ENCODE measurements around the gene OR2A12. TPM values are rescaled to one million over a fixed set of nuclear protein-coding genes. Genes with fewer than 3 reads are reported as not detected.

The OR2A12 gene
- total RNA-seq = not detected in 2 replicates

DNA sequence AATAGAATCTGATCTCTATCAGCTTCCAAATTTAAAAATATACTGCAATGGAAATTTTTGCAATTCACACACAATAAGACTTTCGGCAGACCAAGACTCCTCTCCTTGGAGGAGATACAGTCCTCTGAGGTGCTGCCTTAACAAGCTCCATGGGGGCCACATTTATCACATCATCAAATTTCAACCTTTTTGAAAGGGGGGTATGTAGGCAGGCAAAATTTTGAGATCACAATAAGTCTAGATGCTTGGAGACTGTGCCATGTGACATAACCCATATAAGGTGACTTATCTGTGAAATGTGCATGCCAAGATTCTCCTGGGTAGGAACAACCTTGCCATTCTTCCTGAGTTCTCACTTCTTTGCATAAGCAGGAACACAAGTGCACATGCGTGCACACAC is at the start of gene OR2A12:
OR2A12 (plus strand) TSS at position 301 of the 400 bp plus-strand sequence. CDS start 8,830 bp downstream, outside the sequence.

DNA sequence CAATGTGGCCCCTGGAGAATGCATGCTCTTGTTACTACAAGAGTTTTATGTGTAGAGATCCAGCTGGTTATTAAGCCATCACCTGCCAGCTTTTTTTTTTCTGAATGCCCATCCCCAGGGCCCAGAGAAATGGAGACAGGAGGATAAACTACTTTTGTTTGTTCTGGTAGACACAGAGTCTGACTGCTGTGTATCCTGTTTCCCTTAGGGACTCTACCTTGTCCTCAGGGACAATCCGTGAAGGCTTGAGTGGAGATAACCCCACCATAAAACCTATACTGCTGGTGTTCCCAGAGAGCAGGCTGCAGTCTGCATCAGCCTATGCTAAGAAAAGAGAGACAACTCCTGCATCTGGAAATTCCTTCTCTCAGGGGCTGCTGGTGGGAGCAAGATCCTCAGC is 37.4 kb upstream of the OR2A12 start, which contains the start of gene OR2A5:
OR2A5 (plus strand) TSS at position 301 of the 400 bp plus-strand sequence. CDS start 1,454 bp downstream, outside the sequence.

DNA sequence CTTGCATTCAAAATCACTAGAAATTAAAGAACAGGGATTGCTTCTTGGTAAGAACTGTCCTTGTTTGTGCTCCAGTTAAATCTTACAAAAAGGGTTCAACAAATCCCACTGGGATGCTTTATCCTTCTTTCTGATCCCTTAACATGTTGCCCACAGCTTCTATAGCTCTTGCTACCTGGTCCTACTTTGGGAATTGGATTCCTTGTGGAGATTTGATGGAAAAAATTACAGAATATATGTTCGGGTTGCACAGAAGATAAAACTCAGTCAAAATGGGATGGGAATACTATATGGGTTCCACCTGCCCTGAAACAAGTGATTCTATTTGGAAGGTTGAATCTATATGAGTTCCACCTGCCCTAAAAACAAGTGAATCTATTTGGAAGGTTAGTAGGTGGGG is 16.6 kb upstream of the OR2A12 start, which contains the start of gene OR2A25:
OR2A25 (plus strand) TSS at position 301 of the 400 bp plus-strand sequence. CDS start 4,409 bp downstream, outside the sequence.

DNA sequence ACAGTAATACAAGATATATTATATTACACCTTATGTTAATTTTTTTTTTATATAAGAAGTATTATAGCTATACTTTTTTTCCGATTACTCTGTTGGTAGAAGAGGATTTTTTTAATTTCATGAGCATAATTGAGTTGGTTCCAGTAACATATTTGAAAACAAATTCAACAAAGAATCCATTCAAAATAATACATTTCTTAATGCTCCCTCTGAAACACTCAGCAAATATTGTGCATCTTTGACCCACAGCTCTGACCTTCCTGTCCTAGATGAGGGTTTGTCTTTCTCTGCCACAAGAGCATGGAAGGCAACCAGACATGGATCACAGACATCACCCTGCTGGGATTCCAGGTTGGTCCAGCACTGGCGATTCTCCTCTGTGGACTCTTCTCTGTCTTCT is 23.2 kb downstream of the OR2A12 start, which contains the start of gene OR2A2:
OR2A2 (plus strand) TSS at position 301 of the 400 bp plus-strand sequence; CDS start at position 301, 0 bp downstream.

GRCh38 chr7:144122876-144123275 is 36.8 kb downstream of the OR2A12 start, which contains the start of gene OR2A14:
Gene OR2A14, plus strand, starts transcription at chr7:144123176. Its CDS starts 5,937 bp downstream, at chr7:144129113.

Other genes with a start within 250 kb of the OR2A12 start
- gene TCAF1, start 184.1 kb upstream of the OR2A12 start, total RNA-seq = 20.1 and 53.7 TPM in 2 replicates
- gene OR2F2, start 151.0 kb upstream of the OR2A12 start, total RNA-seq = not detected in 2 replicates
- gene OR2F1, start 131.4 kb upstream of the OR2A12 start, total RNA-seq = under 0.01 TPM in 1 of 2 replicates, not detected in the other
- gene OR6B1, start 86.0 kb upstream of the OR2A12 start, total RNA-seq = not detected in 2 replicates
- gene OR2A5, start 37.3 kb upstream of the OR2A12 start, total RNA-seq = not detected in 2 replicates
- not detected in 2 replicates for gene OR2A25, start 16.5 kb upstream of the OR2A12 start, total RNA-seq
- gene OR2A2, start 23.3 kb downstream of the OR2A12 start, total RNA-seq = not detected in 2 replicates
- not detected in 2 replicates for gene OR2A14, start 36.9 kb downstream of the OR2A12 start, total RNA-seq
- not detected in 2 replicates for gene CTAGE4, start 97.2 kb downstream of the OR2A12 start, total RNA-seq
- 0.06 and 0.32 TPM in 2 replicates for gene ARHGEF35, start 109.6 kb downstream of the OR2A12 start, total RNA-seq
- gene OR2A42, start 153.3 kb downstream of the OR2A12 start, total RNA-seq = not detected in 2 replicates
- not detected in 2 replicates for gene OR2A7, start 178.5 kb downstream of the OR2A12 start, total RNA-seq
- gene CTAGE8, start 183.0 kb downstream of the OR2A12 start, total RNA-seq = not detected in 2 replicates
- gene OR2A1, start 226.1 kb downstream of the OR2A12 start, total RNA-seq = not detected in 2 replicates

Measured in bladder microvascular endothelial cell (primary cell).